ENCODE data around the gene CDC123.
"Not testable (repeated sequence)": the region's sequence is repeated elsewhere in the genome, so short reads cannot be mapped to it uniquely, and the experiment has no call there.

The CDC123 gene, protein sequence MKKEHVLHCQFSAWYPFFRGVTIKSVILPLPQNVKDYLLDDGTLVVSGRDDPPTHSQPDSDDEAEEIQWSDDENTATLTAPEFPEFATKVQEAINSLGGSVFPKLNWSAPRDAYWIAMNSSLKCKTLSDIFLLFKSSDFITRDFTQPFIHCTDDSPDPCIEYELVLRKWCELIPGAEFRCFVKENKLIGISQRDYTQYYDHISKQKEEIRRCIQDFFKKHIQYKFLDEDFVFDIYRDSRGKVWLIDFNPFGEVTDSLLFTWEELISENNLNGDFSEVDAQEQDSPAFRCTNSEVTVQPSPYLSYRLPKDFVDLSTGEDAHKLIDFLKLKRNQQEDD

GRCh38 chr10:12195603-12196506 is at the start of gene CDC123, which contains the start of gene NUDT5:
TSS of gene CDC123 (plus strand) at chr10:12196188. CDS start at chr10:12196246, 58 bp downstream.
TSS of gene NUDT5 (minus strand) at chr10:12195891. CDS start at chr10:12186291, 9,600 bp downstream.
- H3K4me3 ChIP-seq (ENCODE audit: low read length) = peak within 1 kb of the TSS; percentile 96
- no peaks in the 10 kb centered on the region for H3K27me3 ChIP-seq (ENCODE audit: control insufficient read depth, insufficient read depth, low read length)
- peaks cover 7% of the 10 kb centered on the region for H3K36me3 ChIP-seq (ENCODE audit: control insufficient read depth, insufficient read depth, low read length)
- H3K27ac ChIP-seq (ENCODE audit: low read depth, low read length) = peak within 1 kb of the TSS; percentile 93
- H3K4me1 ChIP-seq (ENCODE audit: control insufficient read depth, insufficient read depth, low read length) = peaks cover 9% of the 10 kb centered on the region
- peak within 1 kb of the TSS; percentile 85 for H3K9ac ChIP-seq (ENCODE audit: low read length)

GRCh38 chr10:12150163-12150562 is 45.8 kb upstream of the CDC123 start:
- Histone ChIP-seq H3K4me3 (ENCODE audit: low read length) (no peak overlapping the region), H3K9ac (ENCODE audit: low read length) (no peak overlapping the region), H3K4me1 (ENCODE audit: control insufficient read depth, insufficient read depth, low read length) (no peaks in the 10 kb centered on the region), H3K27me3 (ENCODE audit: control insufficient read depth, insufficient read depth, low read length) (no peaks in the 10 kb centered on the region), H3K36me3 (ENCODE audit: control insufficient read depth, insufficient read depth, low read length) (no peaks in the 10 kb centered on the region), H3K27ac (ENCODE audit: low read depth, low read length) (no peak overlapping the region)

GRCh38 chr10:12154516-12154915 is 41.5 kb upstream of the CDC123 start:
- H3K27me3 ChIP-seq (ENCODE audit: control insufficient read depth, insufficient read depth, low read length) = no peaks in the 10 kb centered on the region
- no peaks in the 10 kb centered on the region for H3K4me1 ChIP-seq (ENCODE audit: control insufficient read depth, insufficient read depth, low read length)
- no peaks in the 10 kb centered on the region for H3K36me3 ChIP-seq (ENCODE audit: control insufficient read depth, insufficient read depth, low read length)
- H3K4me3 ChIP-seq (ENCODE audit: low read length) = no peak overlapping the region
- H3K9ac ChIP-seq (ENCODE audit: low read length) = no peak overlapping the region
- no peak overlapping the region for H3K27ac ChIP-seq (ENCODE audit: low read depth, low read length)

GRCh38 chr10:12156367-12157123 is 39.4 kb upstream of the CDC123 start:
- Histone ChIP-seq H3K4me3 (ENCODE audit: low read length) (no peak overlapping the region), H3K9ac (ENCODE audit: low read length) (no peak overlapping the region), H3K4me1 (ENCODE audit: control insufficient read depth, insufficient read depth, low read length) (no peaks in the 10 kb centered on the region), H3K27ac (ENCODE audit: low read depth, low read length) (no peak overlapping the region), H3K27me3 (ENCODE audit: control insufficient read depth, insufficient read depth, low read length) (no peaks in the 10 kb centered on the region), H3K36me3 (ENCODE audit: control insufficient read depth, insufficient read depth, low read length) (peaks cover 7% of the 10 kb centered on the region)

DNA sequence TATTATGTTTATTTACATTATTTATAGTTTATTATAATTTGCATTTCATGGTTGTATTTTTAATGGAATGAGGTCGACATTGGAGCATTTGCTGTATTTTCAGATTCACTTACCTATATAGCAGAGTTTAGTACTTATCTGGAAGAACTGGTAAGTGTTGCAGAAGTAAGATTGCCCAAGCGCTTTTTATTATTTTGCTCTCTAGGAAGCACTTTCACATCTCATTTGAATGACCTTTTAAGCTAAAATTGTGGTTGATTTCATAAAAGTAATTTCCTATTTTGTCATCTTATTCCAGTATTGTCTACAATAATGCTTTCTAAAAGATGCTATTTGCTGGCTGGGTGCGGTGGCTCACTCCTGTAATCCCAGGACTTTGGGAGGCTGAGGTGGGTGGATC is 37.9 kb upstream of the CDC123 start:
- Histone ChIP-seq H3K9ac (ENCODE audit: low read length) (no peak overlapping the region), H3K36me3 (ENCODE audit: control insufficient read depth, insufficient read depth, low read length) (peaks cover 10% of the 10 kb centered on the region), H3K27me3 (ENCODE audit: control insufficient read depth, insufficient read depth, low read length) (no peaks in the 10 kb centered on the region)

DNA sequence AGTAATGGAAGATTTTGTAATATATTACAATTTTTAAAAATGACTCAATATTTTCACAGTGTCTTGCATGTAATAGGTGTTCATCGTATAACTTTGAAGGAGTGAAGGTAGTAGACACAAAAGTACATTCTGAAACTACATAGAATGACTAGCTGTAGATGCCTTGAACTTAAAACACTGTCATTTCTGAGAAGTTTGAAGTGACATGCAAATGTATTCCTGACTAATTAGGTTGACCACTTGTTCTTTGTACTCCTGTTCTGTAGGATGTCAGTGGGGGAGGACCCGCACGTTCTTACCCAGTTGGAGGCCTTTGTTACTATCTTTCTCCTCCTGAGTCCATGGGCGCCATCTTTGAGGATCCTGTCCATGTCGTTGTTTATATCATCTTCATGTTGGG is 35.3 kb upstream of the CDC123 start:
- no peaks in the 10 kb centered on the region for H3K4me1 ChIP-seq (ENCODE audit: control insufficient read depth, insufficient read depth, low read length)
- H3K4me3 ChIP-seq (ENCODE audit: low read length) = no peak overlapping the region
- H3K9ac ChIP-seq (ENCODE audit: low read length) = no peak overlapping the region
- H3K27me3 ChIP-seq (ENCODE audit: control insufficient read depth, insufficient read depth, low read length) = no peaks in the 10 kb centered on the region
- no peak overlapping the region for H3K27ac ChIP-seq (ENCODE audit: low read depth, low read length)
- H3K36me3 ChIP-seq (ENCODE audit: control insufficient read depth, insufficient read depth, low read length) = peaks cover 12% of the 10 kb centered on the region

More for the DNA sequence above, 37.9 kb upstream of the CDC123 start:
- no peak overlapping the region for H3K4me3 ChIP-seq (ENCODE audit: low read length)
- no peaks in the 10 kb centered on the region for H3K4me1 ChIP-seq (ENCODE audit: control insufficient read depth, insufficient read depth, low read length)
- no peak overlapping the region for H3K27ac ChIP-seq (ENCODE audit: low read depth, low read length)

GRCh38 chr10:12162927-12163326 is 33.1 kb upstream of the CDC123 start:
- peaks cover 15% of the 10 kb centered on the region for H3K36me3 ChIP-seq (ENCODE audit: control insufficient read depth, insufficient read depth, low read length)
- no peaks in the 10 kb centered on the region for H3K4me1 ChIP-seq (ENCODE audit: control insufficient read depth, insufficient read depth, low read length)
- no peaks in the 10 kb centered on the region for H3K27me3 ChIP-seq (ENCODE audit: control insufficient read depth, insufficient read depth, low read length)
- H3K27ac ChIP-seq (ENCODE audit: low read depth, low read length) = no peak overlapping the region
- H3K4me3 ChIP-seq (ENCODE audit: low read length) = no peak overlapping the region
- H3K9ac ChIP-seq (ENCODE audit: low read length) = no peak overlapping the region

DNA sequence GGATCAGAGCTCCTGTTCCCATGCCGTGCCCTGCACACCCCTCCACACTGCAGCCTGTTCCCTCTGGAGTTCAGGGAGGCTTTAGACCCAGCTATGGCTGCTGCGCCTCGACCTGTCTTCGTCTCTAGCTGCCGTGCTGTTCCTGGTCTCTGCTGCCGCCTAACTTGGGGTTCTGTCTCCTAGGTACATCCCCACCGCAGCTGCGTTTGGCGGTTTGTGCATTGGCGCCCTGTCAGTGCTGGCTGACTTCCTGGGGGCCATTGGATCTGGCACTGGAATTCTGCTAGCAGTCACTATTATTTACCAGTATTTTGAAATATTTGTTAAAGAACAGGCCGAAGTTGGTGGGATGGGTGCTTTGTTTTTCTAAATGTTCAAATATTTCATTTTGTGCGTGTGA is 31.9 kb upstream of the CDC123 start:
- Histone ChIP-seq H3K4me1 (ENCODE audit: control insufficient read depth, insufficient read depth, low read length) (no peaks in the 10 kb centered on the region), H3K27ac (ENCODE audit: low read depth, low read length) (no peak overlapping the region), H3K9ac (ENCODE audit: low read length) (no peak overlapping the region), H3K27me3 (ENCODE audit: control insufficient read depth, insufficient read depth, low read length) (no peaks in the 10 kb centered on the region), H3K4me3 (ENCODE audit: low read length) (no peak overlapping the region), H3K36me3 (ENCODE audit: control insufficient read depth, insufficient read depth, low read length) (peaks cover 15% of the 10 kb centered on the region)

- Histone ChIP-seq H3K9ac (ENCODE audit: low read length) (no peak overlapping the region), H3K27ac (ENCODE audit: low read depth, low read length) (no peak overlapping the region), H3K4me3 (ENCODE audit: low read length) (no peak overlapping the region), H3K36me3 (ENCODE audit: control insufficient read depth, insufficient read depth, low read length) (peaks cover 15% of the 10 kb centered on the region), H3K27me3 (ENCODE audit: control insufficient read depth, insufficient read depth, low read length) (no peaks in the 10 kb centered on the region), H3K4me1 (ENCODE audit: control insufficient read depth, insufficient read depth, low read length) (no peaks in the 10 kb centered on the region)
These were observed 31.0 kb upstream of the CDC123 start for GRCh38 chr10:12165036-12165435.

- Histone ChIP-seq H3K27me3 (ENCODE audit: control insufficient read depth, insufficient read depth, low read length) (no peaks in the 10 kb centered on the region), H3K36me3 (ENCODE audit: control insufficient read depth, insufficient read depth, low read length) (peaks cover 13% of the 10 kb centered on the region), H3K4me3 (ENCODE audit: low read length) (no peak overlapping the region), H3K4me1 (ENCODE audit: control insufficient read depth, insufficient read depth, low read length) (no peaks in the 10 kb centered on the region), H3K9ac (ENCODE audit: low read length) (no peak overlapping the region), H3K27ac (ENCODE audit: low read depth, low read length) (no peak overlapping the region)
These were observed 29.8 kb upstream of the CDC123 start for GRCh38 chr10:12165999-12166775.

GRCh38 chr10:12171512-12171911 is 24.5 kb upstream of the CDC123 start:
- peaks cover 15% of the 10 kb centered on the region for H3K36me3 ChIP-seq (ENCODE audit: control insufficient read depth, insufficient read depth, low read length)
- not testable (repeated sequence) for H3K27ac ChIP-seq (ENCODE audit: low read depth, low read length); H3K9ac ChIP-seq (ENCODE audit: low read length); H3K27me3 ChIP-seq (ENCODE audit: control insufficient read depth, insufficient read depth, low read length); H3K4me3 ChIP-seq (ENCODE audit: low read length); H3K4me1 ChIP-seq (ENCODE audit: control insufficient read depth, insufficient read depth, low read length)

Data from rectal smooth muscle tissue (tissue), 1 donor.